ENCODE data around the gene CHRM5. TPM values are rescaled to one million over a fixed set of nuclear protein-coding genes. Genes with fewer than 3 reads are reported as not detected.
"Not testable (repeated sequence)": the region's sequence is repeated elsewhere in the genome, so short reads cannot be mapped to it uniquely, and the experiment has no call there.

The CHRM5 gene
- total and polyA plus RNA-seq, 4 donors = 0.01 to 0.23 TPM; not detected in 2

DNA sequence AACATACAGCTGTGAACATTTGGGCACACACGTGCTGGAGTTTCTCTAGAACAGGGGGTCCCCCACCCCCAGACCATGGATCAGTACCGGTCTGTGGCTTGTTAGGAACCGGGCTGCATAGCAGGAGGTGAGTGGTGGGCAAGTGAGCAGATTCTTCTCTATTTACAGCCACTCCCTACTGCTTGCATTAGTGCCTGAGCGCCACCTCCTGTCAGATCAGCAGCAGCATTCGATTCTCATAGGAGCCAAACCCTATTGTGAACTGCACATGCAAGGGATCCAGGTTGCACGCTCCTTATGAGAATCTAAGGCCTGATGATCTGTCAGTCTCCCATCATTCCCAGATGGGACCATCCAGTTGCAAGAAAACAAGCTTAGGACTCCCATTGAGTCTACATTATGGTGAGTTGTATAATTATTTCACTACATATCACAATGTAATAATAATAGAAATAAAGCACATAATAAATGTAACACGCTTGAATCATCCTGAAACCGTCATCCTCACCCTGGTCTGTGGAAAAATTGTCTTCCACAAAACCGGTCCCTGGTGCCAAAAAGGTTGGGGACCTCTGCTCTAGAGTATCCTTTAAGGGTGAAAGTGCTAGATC lies 25.8 kb downstream of the CHRM5 start:
- Histone ChIP-seq H3K9ac (ENCODE audit: insufficient read depth in 1 of 2, low read length in 2 of 2) (no peak overlapping the region), H3K4me1 (ENCODE audit: control insufficient read depth in 5 of 5, insufficient read depth in 5 of 5, low read length in 5 of 5) (peaks cover 0 to 3% (median 0%) of the 10 kb centered on the region in 5 donors), H3K4me3 (no peak overlapping the region), H3K36me3 (ENCODE audit: control insufficient read depth in 4 of 4, insufficient read depth in 4 of 4, low read length in 4 of 4) (no peaks in the 10 kb centered on the region), H3K9me3 (ENCODE audit: control insufficient read depth in 4 of 4, insufficient read depth in 3 of 4, low read length in 3 of 4) (no peaks in the 10 kb centered on the region), H3K27ac (ENCODE audit: low read depth in 1 of 2, low read length in 1 of 2) (no peak overlapping the region), H3K27me3 (ENCODE audit: control insufficient read depth in 3 of 3, insufficient read depth in 3 of 3, low read length in 2 of 3) (no peaks in the 10 kb centered on the region)
- 87 to 91% methylated on average over 9 of the region's 9 CpGs for WGBS, 2 donors
- TF ChIP-seq, protein P1, sequence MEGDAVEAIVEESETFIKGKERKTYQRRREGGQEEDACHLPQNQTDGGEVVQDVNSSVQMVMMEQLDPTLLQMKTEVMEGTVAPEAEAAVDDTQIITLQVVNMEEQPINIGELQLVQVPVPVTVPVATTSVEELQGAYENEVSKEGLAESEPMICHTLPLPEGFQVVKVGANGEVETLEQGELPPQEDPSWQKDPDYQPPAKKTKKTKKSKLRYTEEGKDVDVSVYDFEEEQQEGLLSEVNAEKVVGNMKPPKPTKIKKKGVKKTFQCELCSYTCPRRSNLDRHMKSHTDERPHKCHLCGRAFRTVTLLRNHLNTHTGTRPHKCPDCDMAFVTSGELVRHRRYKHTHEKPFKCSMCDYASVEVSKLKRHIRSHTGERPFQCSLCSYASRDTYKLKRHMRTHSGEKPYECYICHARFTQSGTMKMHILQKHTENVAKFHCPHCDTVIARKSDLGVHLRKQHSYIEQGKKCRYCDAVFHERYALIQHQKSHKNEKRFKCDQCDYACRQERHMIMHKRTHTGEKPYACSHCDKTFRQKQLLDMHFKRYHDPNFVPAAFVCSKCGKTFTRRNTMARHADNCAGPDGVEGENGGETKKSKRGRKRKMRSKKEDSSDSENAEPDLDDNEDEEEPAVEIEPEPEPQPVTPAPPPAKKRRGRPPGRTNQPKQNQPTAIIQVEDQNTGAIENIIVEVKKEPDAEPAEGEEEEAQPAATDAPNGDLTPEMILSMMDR (IDR thresholded peaks at IDR 0.05; ENCODE audit: control extremely low read depth, extremely low read depth) = no peak
- DNase-seq = peak in 1 of 3 donors; percentile 28
- ATAC-seq (ENCODE audit: insufficient read depth, low FRiP score) = no peak

DNA sequence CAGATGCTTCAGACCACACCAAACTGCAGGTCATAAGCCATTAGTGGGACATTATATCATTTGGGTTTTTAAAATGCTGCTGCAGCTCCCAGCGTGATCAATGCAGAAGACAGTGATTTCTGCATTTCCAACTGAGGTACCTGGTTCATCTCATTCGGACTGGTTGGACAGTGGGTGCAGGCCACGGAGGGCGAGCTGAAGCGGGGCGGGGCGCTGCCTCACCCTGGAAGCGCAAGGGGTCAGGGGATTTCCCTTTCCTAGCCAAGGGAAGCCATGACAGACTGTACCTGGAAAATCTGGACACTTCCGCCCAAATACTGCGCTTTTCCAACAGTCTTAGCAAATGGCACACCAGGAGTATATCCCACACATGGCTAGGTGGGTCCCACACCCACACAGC lies 27.4 kb downstream of the CHRM5 start:
- 90 to 97% methylated on average over 10 of the region's 10 CpGs for WGBS, 2 donors
- H3K27ac ChIP-seq (ENCODE audit: low read depth in 1 of 2, low read length in 1 of 2); H3K9me3 ChIP-seq (ENCODE audit: control insufficient read depth in 4 of 4, insufficient read depth in 3 of 4, low read length in 3 of 4); H3K4me1 ChIP-seq (ENCODE audit: control insufficient read depth in 5 of 5, insufficient read depth in 5 of 5, low read length in 5 of 5); H3K4me3 ChIP-seq; ATAC-seq (ENCODE audit: insufficient read depth, low FRiP score); H3K36me3 ChIP-seq (ENCODE audit: control insufficient read depth in 4 of 4, insufficient read depth in 4 of 4, low read length in 4 of 4); H3K9ac ChIP-seq (ENCODE audit: insufficient read depth in 1 of 2, low read length in 2 of 2); H3K27me3 ChIP-seq (ENCODE audit: control insufficient read depth in 3 of 3, insufficient read depth in 3 of 3, low read length in 2 of 3); DNase-seq: not testable (repeated sequence)

DNA sequence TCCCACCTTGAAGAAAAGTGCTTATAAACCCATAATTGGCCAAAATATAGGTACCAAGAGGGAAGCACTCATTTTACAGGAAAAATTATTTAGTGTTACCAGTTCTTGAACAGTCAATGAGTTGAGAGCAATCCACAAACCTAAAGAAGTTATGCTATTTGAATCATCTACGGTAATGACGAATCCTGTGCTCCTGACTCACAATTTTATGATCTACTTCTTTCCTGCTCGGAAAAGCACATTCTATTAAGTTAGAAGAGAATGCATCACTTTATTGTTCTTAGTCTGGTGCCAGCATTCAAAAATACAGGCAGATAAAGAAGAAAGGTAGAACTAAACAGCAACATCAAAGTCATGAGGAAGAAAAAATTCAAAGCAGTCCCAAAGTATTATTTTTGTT lies 33.2 kb downstream of the CHRM5 start:
- H3K4me3 ChIP-seq = no peak overlapping the region
- no peak for ATAC-seq (ENCODE audit: insufficient read depth, low FRiP score)
- WGBS, 2 donors = 61 to 65% methylated on average over 3 of the region's 3 CpGs
- H3K27ac ChIP-seq (ENCODE audit: low read depth in 1 of 2, low read length in 1 of 2) = no peak overlapping the region
- DNase-seq = no peak
- no peaks in the 10 kb centered on the region for H3K27me3 ChIP-seq (ENCODE audit: control insufficient read depth in 3 of 3, insufficient read depth in 3 of 3, low read length in 2 of 3)
- no peaks in the 10 kb centered on the region for H3K4me1 ChIP-seq (ENCODE audit: control insufficient read depth in 5 of 5, insufficient read depth in 5 of 5, low read length in 5 of 5)
- TF ChIP-seq, protein P1 (IDR thresholded peaks at IDR 0.05; ENCODE audit: control extremely low read depth, extremely low read depth) = no peak
- no peak overlapping the region for H3K9ac ChIP-seq (ENCODE audit: insufficient read depth in 1 of 2, low read length in 2 of 2)
- no peaks in the 10 kb centered on the region for H3K9me3 ChIP-seq (ENCODE audit: control insufficient read depth in 4 of 4, insufficient read depth in 3 of 4, low read length in 3 of 4)
- H3K36me3 ChIP-seq (ENCODE audit: control insufficient read depth in 4 of 4, insufficient read depth in 4 of 4, low read length in 4 of 4) = peaks cover 0 to 2% (median 0%) of the 10 kb centered on the region in 4 donors

DNA sequence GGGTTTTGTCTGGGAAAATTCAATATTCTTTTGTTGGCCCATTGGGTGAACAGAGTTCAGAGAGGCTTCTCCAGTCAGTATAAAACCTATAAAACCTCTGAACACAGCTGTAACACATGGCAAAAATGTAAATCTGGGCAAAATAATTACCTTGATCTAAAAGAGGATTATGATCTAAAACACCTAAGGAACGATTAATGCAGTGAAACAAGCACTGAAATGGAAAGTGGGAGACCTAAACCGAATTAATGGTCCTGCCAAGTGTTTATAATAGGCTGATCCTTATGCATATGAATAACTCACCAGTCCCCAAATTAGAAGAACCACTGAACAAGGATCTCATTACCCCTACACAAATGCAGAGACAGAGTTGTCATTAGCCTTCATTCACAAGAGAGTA lies 38.1 kb downstream of the CHRM5 start:
- Histone ChIP-seq H3K4me1 (ENCODE audit: control insufficient read depth in 5 of 5, insufficient read depth in 5 of 5, low read length in 5 of 5) (no peaks in the 10 kb centered on the region), H3K27me3 (ENCODE audit: control insufficient read depth in 3 of 3, insufficient read depth in 3 of 3, low read length in 2 of 3) (no peaks in the 10 kb centered on the region), H3K36me3 (ENCODE audit: control insufficient read depth in 4 of 4, insufficient read depth in 4 of 4, low read length in 4 of 4) (peaks cover 0 to 2% (median 0%) of the 10 kb centered on the region in 4 donors), H3K4me3 (no peak overlapping the region), H3K27ac (ENCODE audit: low read depth in 1 of 2, low read length in 1 of 2) (no peak overlapping the region), H3K9ac (ENCODE audit: insufficient read depth in 1 of 2, low read length in 2 of 2) (no peak overlapping the region), H3K9me3 (ENCODE audit: control insufficient read depth in 4 of 4, insufficient read depth in 3 of 4, low read length in 3 of 4) (no peaks in the 10 kb centered on the region)
- TF ChIP-seq, protein P1 (IDR thresholded peaks at IDR 0.05; ENCODE audit: control extremely low read depth, extremely low read depth) = no peak
- DNase-seq = no peak
- 85 to 89% methylated on average over 2 of the region's 2 CpGs for WGBS, 2 donors
- ATAC-seq (ENCODE audit: insufficient read depth, low FRiP score) = no peak
